Measurements from ENCODE around the gene HLA-DPA1.

GRCh38 chr6:33072508-33073100 lies 845 bp downstream of the HLA-DPA1 start:
- TF ChIP-seq CTCF (conservative IDR thresholded peaks at IDR 0.05 in 1 of 2, IDR thresholded peaks at IDR 0.05 in 1 of 2; ENCODE audit: extremely low read depth in 1 of 2, insufficient read depth in 1 of 2, low read depth in 1 of 2, low read length in 2 of 2) (no peak), EZH2 (IDR thresholded peaks at IDR 0.05; ENCODE audit: borderline replicate concordance, low read length) (no peak)

Measured in mammary epithelial cell (primary cell).